Small intestine (tissue), 7 donors: Measurements from ENCODE around the gene MAP7. TPM values are rescaled to one million over a fixed set of nuclear protein-coding genes. Genes with fewer than 3 reads are reported as not detected.

Experiments
- DNase-seq, 2 donors: peaks; one replicate each; pipeline versions ENCODE4 v3.0.0 to v3.0.0-alpha.2; 2013
- FAIRE-seq: peaks from 2 replicates; lab custom pipeline; 2012; peaks lifted over from hg19 to GRCh38; lab: Jason Lieb, UNC
- H3K27ac ChIP-seq, 3 donors: one replicate each; pipeline ENCODE4 v1.5.1; 2013; ENCODE audit warnings: low read length in 2 of 3, mild to moderate bottlenecking in 2 of 3, control low read depth in 1 of 3, inconsistent platforms in 1 of 3, low read depth in 1 of 3, moderate library complexity in 1 of 3
- H3K27me3 ChIP-seq, 3 donors: one replicate each; pipeline ENCODE4 v1.6.1; 2013; ENCODE audit warnings: low read length in 3 of 3, inconsistent platforms in 1 of 3; ENCODE audit not compliant: control insufficient read depth in 3 of 3, insufficient read depth in 3 of 3
- H3K36me3 ChIP-seq, 3 donors: one replicate each; pipeline ENCODE4 v1.6.1; 2013; ENCODE audit warnings: low read length in 3 of 3, inconsistent platforms in 1 of 3, low read depth in 1 of 3, mild to moderate bottlenecking in 1 of 3, moderate library complexity in 1 of 3; ENCODE audit not compliant: control insufficient read depth in 3 of 3, insufficient read depth in 2 of 3
- H3K4me1 ChIP-seq, 3 donors: one replicate each; pipeline ENCODE4 v1.6.1; 2013; ENCODE audit warnings: low read length in 2 of 3, inconsistent platforms in 1 of 3, low read depth in 1 of 3, mild to moderate bottlenecking in 1 of 3, moderate library complexity in 1 of 3; ENCODE audit not compliant: control insufficient read depth in 3 of 3, insufficient read depth in 2 of 3
- H3K4me3 ChIP-seq, 3 donors: one replicate each; pipeline ENCODE4 v1.5.1; 2013; ENCODE audit warnings: low read length in 3 of 3, control low read depth in 1 of 3, inconsistent platforms in 1 of 3, low read depth in 1 of 3, mild to moderate bottlenecking in 1 of 3, moderate library complexity in 1 of 3
- H3K9me3 ChIP-seq, 2 donors: one replicate each; pipeline ENCODE4 v1.6.1; 2013; ENCODE audit warnings: low read depth in 1 of 2, low read length in 1 of 2; ENCODE audit not compliant: control insufficient read depth in 2 of 2, insufficient read depth in 1 of 2
- WGBS, 3 donors: extraction: QIAGEN DNeasy Blood & Tissue Kit; methylation state at CpG; one replicate each; pipeline ENCODE4 v1.1.7; 2013; 5-methylcytosine and 5-hydroxymethylcytosine counted together
- polyA plus RNA-seq, 4 donors: library from polyadenylated mRNA; stranded (reverse) in 3 of 4; unstranded in 1 of 4; fragments of 200-250 nt in 3 of 4; fragments of 120-200 nt in 1 of 4; gene quantifications; one replicate each; pipeline versions ENCODE4 v1.2.1 to v1.2.3, GENCODE V29; 2013
- donor health status: healthy with polysubstance abuse.
- donor health status: control.
- donor health status: control.
- donor health status: Bipolar disorder and iron deficiency.
- donor health status: healthy.

The MAP7 gene
- polyA plus RNA-seq, 4 donors = 18.3 to 45.6 (median 21.4) TPM

- Histone ChIP-seq H3K4me3 (no peak overlapping the region), H3K4me1 (peaks cover 3 to 11% (median 6%) of the 10 kb centered on the region in 3 donors), H3K27me3 (no peaks in the 10 kb centered on the region), H3K9me3 (no peaks in the 10 kb centered on the region), H3K27ac (no peak overlapping the region), H3K36me3 (peaks cover 2 to 7% (median 2%) of the 10 kb centered on the region in 3 donors)
- no peak for DNase-seq
- no peak for FAIRE-seq
- 75 to 89% (median 76%) methylated on average over 2 of the region's 2 CpGs for WGBS, 3 donors
These were observed 12.0 kb upstream of the MAP7 start for GRCh38 chr6:136562211-136562610.

GRCh38 chr6:136553166-136553787 is 3.1 kb upstream of the MAP7 start:
- Histone ChIP-seq H3K4me3 (no peak overlapping the region), H3K4me1 (peaks cover 0 to 13% (median 0%) of the 10 kb centered on the region in 3 donors), H3K27ac (peak overlapping the region; percentile 21 to 53 (median 39)), H3K36me3 (peaks cover 0 to 4% (median 0%) of the 10 kb centered on the region in 3 donors), H3K9me3 (no peaks in the 10 kb centered on the region), H3K27me3 (peaks cover 0 to 5% (median 0%) of the 10 kb centered on the region in 3 donors)
- FAIRE-seq (no peak), DNase-seq (peak; percentile 74 to 88)
- 34 to 69% (median 55%) methylated on average over 5 of the region's 5 CpGs for WGBS, 3 donors

GRCh38 chr6:136552054-136552453 is 1.8 kb upstream of the MAP7 start:
- Histone ChIP-seq H3K4me1 (peaks cover 0 to 13% (median 0%) of the 10 kb centered on the region in 3 donors), H3K4me3 (no peak overlapping the region), H3K27me3 (peaks cover 0 to 5% (median 0%) of the 10 kb centered on the region in 3 donors), H3K27ac (no peak overlapping the region), H3K36me3 (peaks cover 0 to 4% (median 0%) of the 10 kb centered on the region in 3 donors), H3K9me3 (no peaks in the 10 kb centered on the region)
- 79 to 90% (median 87%) methylated on average over 4 of the region's 4 CpGs for WGBS, 3 donors
- DNase-seq (peak in 1 of 2 donors; percentile 27), FAIRE-seq (no peak)

GRCh38 chr6:136551103-136551502 is 881 bp upstream of the MAP7 start:
- H3K4me3 ChIP-seq = peak overlapping the region; percentile 4 to 72 (median 69)
- H3K27me3 ChIP-seq = peaks cover 0 to 5% (median 0%) of the 10 kb centered on the region in 3 donors
- peaks cover 0 to 2% (median 0%) of the 10 kb centered on the region in 3 donors for H3K36me3 ChIP-seq
- FAIRE-seq (no peak), DNase-seq (peak in 1 of 2 donors; percentile 17)
- no peaks in the 10 kb centered on the region for H3K9me3 ChIP-seq
- peak overlapping the region; percentile 3 to 86 (median 76) for H3K27ac ChIP-seq
- WGBS, 3 donors = 35 to 62% (median 42%) methylated on average over 8 of the region's 8 CpGs
- H3K4me1 ChIP-seq = peaks cover 0 to 13% (median 0%) of the 10 kb centered on the region in 3 donors

GRCh38 chr6:136550045-136550329 is 235 bp downstream of the MAP7 start:
- DNase-seq (no peak), FAIRE-seq (no peak)
- 0 to 1% (median 0%) methylated on average over 3 to 46 of the region's 46 CpGs for WGBS, 3 donors
- peaks cover 0 to 5% (median under 1%) of the 10 kb centered on the region in 3 donors for H3K27me3 ChIP-seq
- peak overlapping the region; percentile 77 to 89 (median 79) for H3K27ac ChIP-seq
- peaks cover 0 to 13% (median 0%) of the 10 kb centered on the region in 3 donors for H3K4me1 ChIP-seq
- H3K36me3 ChIP-seq = no peaks in the 10 kb centered on the region
- no peaks in the 10 kb centered on the region for H3K9me3 ChIP-seq
- peak overlapping the region; percentile 40 to 85 (median 69) for H3K4me3 ChIP-seq

- FAIRE-seq = no peak
- peak overlapping the region; percentile 40 to 85 (median 69) for H3K4me3 ChIP-seq
- peaks cover 0 to 5% (median 2%) of the 10 kb centered on the region in 3 donors for H3K27me3 ChIP-seq
- H3K4me1 ChIP-seq = peaks cover 0 to 13% (median 0%) of the 10 kb centered on the region in 3 donors
- no peaks in the 10 kb centered on the region for H3K9me3 ChIP-seq
- no peaks in the 10 kb centered on the region for H3K36me3 ChIP-seq
- DNase-seq = peak; percentile 51 to 71
- 1 to 3% (median 3%) methylated on average over 39 to 42 of the region's 42 CpGs for WGBS, 3 donors
- H3K27ac ChIP-seq = peak overlapping the region; percentile 77 to 89 (median 79)
These were observed 750 bp downstream of the MAP7 start for GRCh38 chr6:136549300-136550044.

- peaks cover 0 to 13% (median 0%) of the 10 kb centered on the region in 3 donors for H3K4me1 ChIP-seq
- DNase-seq (peak in 1 of 2 donors; percentile 14), FAIRE-seq (no peak)
- no peaks in the 10 kb centered on the region for H3K9me3 ChIP-seq
- H3K36me3 ChIP-seq = no peaks in the 10 kb centered on the region
- H3K4me3 ChIP-seq = peak overlapping the region; percentile 19 to 85 (median 69)
- peaks cover 0 to 5% (median 2%) of the 10 kb centered on the region in 3 donors for H3K27me3 ChIP-seq
- WGBS, 3 donors = 19 to 56% (median 39%) methylated on average over 14 of the region's 14 CpGs
- H3K27ac ChIP-seq = peak overlapping the region in 1 of 3 donors; percentile 89
These were observed 1.5 kb downstream of the MAP7 start for GRCh38 chr6:136548582-136549299.

- no peak overlapping the region for H3K4me3 ChIP-seq
- DNase-seq (no peak), FAIRE-seq (no peak)
- H3K27ac ChIP-seq = no peak overlapping the region
- H3K9me3 ChIP-seq = no peaks in the 10 kb centered on the region
- 57 to 81% (median 76%) methylated on average over 1 of the region's 1 CpG for WGBS, 3 donors
- H3K4me1 ChIP-seq = peaks cover 0 to 4% (median 0%) of the 10 kb centered on the region in 3 donors
- H3K27me3 ChIP-seq = peaks cover 0 to 5% (median 2%) of the 10 kb centered on the region in 3 donors
- H3K36me3 ChIP-seq = peaks cover 0 to 4% (median 0%) of the 10 kb centered on the region in 3 donors
These were observed 2.4 kb downstream of the MAP7 start for GRCh38 chr6:136547871-136548270.
